ENCODE data around the gene CAPN13. TPM values are rescaled to one million over a fixed set of nuclear protein-coding genes. Genes with fewer than 3 reads are reported as not detected.

CAPN13 gene
- total and polyA plus RNA-seq, 2 of the 4 experiments (the other 2 are of a cell fraction), result not detected

GRCh38 chr2:30717081-30717650 is 90.1 kb downstream of the CAPN13 start:
- no peak overlapping the region for H3K14ac ChIP-seq (replicated peaks; ENCODE audit: low read depth, low read length)
- H3K36me3 ChIP-seq (ENCODE audit: control insufficient read depth, insufficient read depth, low read length), result no peaks in the 10 kb centered on the region
- H4K8ac ChIP-seq (ENCODE audit: low read depth in 2 of 2, low read length in 2 of 2), result no peak overlapping the region
- no peak overlapping the region for H2BK20ac ChIP-seq (ENCODE audit: low read depth, low read length)
- peaks cover 21% of the 10 kb centered on the region for H3K27me3 ChIP-seq (ENCODE audit: control insufficient read depth, insufficient read depth, low read length)
- no peaks in the 10 kb centered on the region for H3K9me3 ChIP-seq (ENCODE audit: control insufficient read depth, insufficient read depth, low read length)
- no peak overlapping the region for H3K18ac ChIP-seq (ENCODE audit: low read depth, low read length)
- H3K4me2 ChIP-seq (ENCODE audit: low read depth, low read length), result no peak overlapping the region
- intact Hi-C loops (cut with micrococcal nuclease), result loop anchor here (10.0 kb wide), 1 partner anchor 718 kb away; no protein-coding TSS in a partner anchor
- no peaks in the 10 kb centered on the region for H3K4me1 ChIP-seq (ENCODE audit: control insufficient read depth, insufficient read depth, low read length)
- no peak overlapping the region for H3K23ac ChIP-seq (ENCODE audit: low read depth, low read length)
- DNase-seq (no peak), ATAC-seq (ENCODE audit: low read depth) (no peak)
- WGBS, 2 experiments (ENCODE audit: extremely low coverage in 2 of 2, insufficient read length in 1 of 2), result 0% methylated on average over 1 of the region's 1 CpG; no CpG with 5 or more reads in 1 of the 2 experiments
- no peaks in the 10 kb centered on the region for H3K9me1 ChIP-seq (ENCODE audit: insufficient read depth, low read length)
- H3K79me1 ChIP-seq (ENCODE audit: low read depth in 1 of 2, low read length in 2 of 2), result no peaks in the 10 kb centered on the region
- no peak overlapping the region for H4K5ac ChIP-seq (ENCODE audit: low read depth, low read length)
- H2BK120ac ChIP-seq (ENCODE audit: low read depth, low read length), result no peak overlapping the region
- ChIA-PET CTCF (no interaction called here), POLR2A (ENCODE audit: unreplicated experiment) (interaction anchor here (0.5 kb wide), 1 partner anchor 22 kb away, joined by 4 read pairs; no protein-coding TSS in a partner anchor)
- H3K4ac ChIP-seq (ENCODE audit: low read depth, low read length), result no peak overlapping the region
- no peak overlapping the region for H3K4me3 ChIP-seq (ENCODE audit: insufficient read depth, low read depth, low read length)
- H4K20me1 ChIP-seq (ENCODE audit: insufficient read depth, low read length), result no peaks in the 10 kb centered on the region
- no peak overlapping the region for H4K91ac ChIP-seq (ENCODE audit: insufficient read depth, low read depth, low read length)
- no peak for TF ChIP-seq CHD1 (IDR thresholded peaks at IDR 0.05; ENCODE audit: low read depth, low read length)
- no peak for TF ChIP-seq CTCF (conservative IDR thresholded peaks at IDR 0.05; ENCODE audit: low read depth, low read length)
- TF ChIP-seq MAFK (IDR thresholded peaks at IDR 0.05; ENCODE audit: low read depth, low read length), result no peak
- no peak for TF ChIP-seq USF2 (IDR thresholded peaks at IDR 0.05; ENCODE audit: low read depth, low read length)
- no peak for TF ChIP-seq SMC3 (IDR thresholded peaks at IDR 0.05; ENCODE audit: low read depth, low read length)
- no peak for TF ChIP-seq POLR2A (IDR thresholded peaks at IDR 0.05; ENCODE audit: low read depth, low read length)
- TF ChIP-seq BHLHE40 (IDR thresholded peaks at IDR 0.05; ENCODE audit: low read depth, low read length), result no peak
- TF ChIP-seq RFX5 (IDR thresholded peaks at IDR 0.05; ENCODE audit: low read depth, low read length), result no peak
- no peak for TF ChIP-seq CEBPB (IDR thresholded peaks at IDR 0.05; ENCODE audit: low read depth, low read length)
- no peak for TF ChIP-seq FOS (IDR thresholded peaks at IDR 0.05; ENCODE audit: low read depth, low read length)
- H2AK5ac ChIP-seq (ENCODE audit: low read depth, low read length), result no peak overlapping the region
- no peak overlapping the region for H3K9ac ChIP-seq (ENCODE audit: low read depth, low read length)
- no peak overlapping the region for H2AK9ac ChIP-seq (replicated peaks; ENCODE audit: low read depth, low read length, poor library complexity)
- H2BK15ac ChIP-seq (ENCODE audit: low read depth, low read length), result no peak overlapping the region
- H3K56ac ChIP-seq (ENCODE audit: extremely low read depth, insufficient read depth, low read length), result no peak overlapping the region
- H2AFZ ChIP-seq (replicated peaks; ENCODE audit: low read length, poor library complexity), result no peak overlapping the region
- no TSS peak for BruUV-seq (replicated peaks)
- in situ Hi-C loops (cut with MboI; ENCODE audit: low sequenced_read_pairs), result loop anchor here (5.0 to 10.0 kb wide), 3 partner anchors 458 to 805 kb away; no protein-coding TSS in a partner anchor
- dilution Hi-C loops (cut with HindIII; ENCODE audit: low sequenced_read_pairs, unreplicated experiment), result no loop called here
- H2BK5ac ChIP-seq (ENCODE audit: low read depth, low read length, poor library complexity, severe bottlenecking), result no peak overlapping the region
- no peak overlapping the region for H3K27ac ChIP-seq (ENCODE audit: insufficient read depth, low read length)
